ENCODE data around the gene MYCBPAP. TPM values are rescaled to one million over a fixed set of nuclear protein-coding genes. Genes with fewer than 3 reads are reported as not detected.
A peak's percentile ranks its signal among the peaks of the same experiment; 100 is the strongest.

The MYCBPAP gene
- total and polyA plus RNA-seq, 5 experiments from 2014 or later: 0.80 to 2.6 (median 1.3) TPM; not detected in 1

DNA sequence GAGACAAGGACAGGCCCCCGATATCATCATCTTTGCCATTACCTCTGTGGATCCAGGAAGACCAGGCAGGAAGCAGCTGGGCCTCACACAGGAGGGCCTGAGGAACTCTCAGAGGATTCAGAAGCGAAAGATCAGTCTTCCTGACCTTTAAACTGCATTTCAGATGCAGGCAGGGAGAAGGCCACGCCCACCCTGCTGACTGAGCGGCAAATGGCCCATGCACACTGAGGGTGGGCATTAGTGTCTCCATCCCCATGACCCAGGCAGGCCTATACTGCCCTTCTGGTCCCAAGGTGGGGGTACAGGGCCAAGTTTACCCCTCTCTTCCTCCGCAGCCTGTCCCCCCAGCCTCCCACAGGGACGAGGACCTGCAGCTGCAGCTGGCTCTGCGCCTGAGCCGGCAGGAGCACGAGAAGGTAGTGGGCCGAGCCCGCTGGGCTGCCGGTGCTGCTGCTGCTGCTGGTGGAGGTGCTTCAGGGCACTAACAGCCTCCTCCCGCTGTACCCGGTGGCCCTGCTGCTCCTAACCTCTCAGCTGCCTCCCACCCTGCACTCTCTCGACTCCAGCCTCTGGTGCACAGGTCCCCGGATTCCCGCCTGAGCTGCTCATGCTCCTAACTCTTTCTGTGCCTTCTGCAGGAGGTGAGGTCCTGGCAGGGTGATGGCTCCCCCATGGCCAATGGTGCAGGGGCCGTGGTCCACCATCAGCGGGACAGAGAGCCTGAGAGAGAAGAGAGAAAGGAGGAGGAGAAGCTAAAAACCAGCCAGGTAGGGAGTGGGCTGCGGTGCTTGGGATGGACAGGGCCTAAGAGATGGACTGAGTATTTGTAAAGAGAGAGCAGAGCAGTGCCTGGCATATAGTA, 30.5 kb downstream of the MYCBPAP start:
- POLR2A ChIA-PET: no interaction called here
- peaks cover 3 to 14% (median 9%) of the 10 kb centered on the region in 5 donors for H3K27me3 Mint-ChIP-seq

DNA sequence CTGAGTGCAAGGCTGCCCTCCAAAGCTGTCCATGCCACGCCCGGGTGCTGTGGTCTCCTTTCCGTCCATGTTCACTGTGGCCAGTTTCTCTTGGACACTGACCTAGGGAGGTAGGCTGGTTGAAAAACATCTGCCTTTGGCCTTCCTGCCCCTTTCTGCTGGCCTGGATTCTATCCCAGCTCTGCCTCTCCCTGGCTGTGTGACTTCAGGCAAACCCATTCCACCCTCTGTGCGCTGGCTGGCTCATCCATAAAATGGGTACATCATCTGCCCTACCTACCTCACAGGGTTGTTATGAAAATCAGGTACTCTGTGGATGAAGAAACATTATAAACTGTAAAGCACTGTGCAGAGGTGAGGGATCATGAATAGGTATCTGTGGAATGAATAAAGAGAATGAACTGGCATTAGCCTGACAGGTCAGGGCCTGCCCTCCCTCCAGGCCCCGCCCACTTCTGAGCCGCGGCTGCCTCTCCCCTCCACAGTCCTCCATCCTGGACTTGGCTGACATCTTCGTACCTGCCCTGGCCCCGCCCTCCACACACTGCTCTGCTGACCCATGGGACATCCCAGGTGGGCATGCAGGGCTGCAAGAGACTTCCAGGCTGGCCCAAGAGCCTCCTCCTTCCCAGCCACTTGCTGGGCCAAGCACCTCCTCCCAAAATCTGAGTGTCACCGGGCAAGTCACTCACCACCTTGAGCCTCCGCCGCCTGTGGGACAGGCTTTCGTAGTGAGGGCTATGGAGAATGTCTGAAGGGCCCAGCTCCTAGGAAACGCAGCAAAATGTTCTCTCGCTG, 31.7 kb downstream of the MYCBPAP start:
- DNase-seq (no peak), ATAC-seq (no peak)
- Mint-ChIP-seq H3K27me3 (peaks cover 0 to 13% (median 12%) of the 10 kb centered on the region in 5 donors), H3K36me3 (no peaks in the 10 kb centered on the region), H3K9me3 (no peaks in the 10 kb centered on the region), H3K4me3 (no peak overlapping the region), H3K4me1 (peaks cover 7 to 19% (median 18%) of the 10 kb centered on the region in 4 donors), H3K27ac (peak overlapping the region in 3 of 10 donors; percentile 2 to 83 (median 48))
- POLR2A ChIA-PET: interaction anchor here (0.5 kb wide), 1 partner anchor 205 kb away, joined by 3 read pairs; no protein-coding TSS in a partner anchor

More for the DNA sequence above, 30.5 kb downstream of the MYCBPAP start:
- Mint-ChIP-seq H3K36me3 (no peaks in the 10 kb centered on the region), H3K9me3 (no peaks in the 10 kb centered on the region), H3K27ac (peak overlapping the region in 1 of 10 donors; percentile 83), H3K4me1 (peaks cover 5 to 25% (median 20%) of the 10 kb centered on the region in 4 donors), H3K4me3 (peak overlapping the region in 1 of 10 donors; percentile 14)
- ATAC-seq: no peak
- no peak for DNase-seq

DNA sequence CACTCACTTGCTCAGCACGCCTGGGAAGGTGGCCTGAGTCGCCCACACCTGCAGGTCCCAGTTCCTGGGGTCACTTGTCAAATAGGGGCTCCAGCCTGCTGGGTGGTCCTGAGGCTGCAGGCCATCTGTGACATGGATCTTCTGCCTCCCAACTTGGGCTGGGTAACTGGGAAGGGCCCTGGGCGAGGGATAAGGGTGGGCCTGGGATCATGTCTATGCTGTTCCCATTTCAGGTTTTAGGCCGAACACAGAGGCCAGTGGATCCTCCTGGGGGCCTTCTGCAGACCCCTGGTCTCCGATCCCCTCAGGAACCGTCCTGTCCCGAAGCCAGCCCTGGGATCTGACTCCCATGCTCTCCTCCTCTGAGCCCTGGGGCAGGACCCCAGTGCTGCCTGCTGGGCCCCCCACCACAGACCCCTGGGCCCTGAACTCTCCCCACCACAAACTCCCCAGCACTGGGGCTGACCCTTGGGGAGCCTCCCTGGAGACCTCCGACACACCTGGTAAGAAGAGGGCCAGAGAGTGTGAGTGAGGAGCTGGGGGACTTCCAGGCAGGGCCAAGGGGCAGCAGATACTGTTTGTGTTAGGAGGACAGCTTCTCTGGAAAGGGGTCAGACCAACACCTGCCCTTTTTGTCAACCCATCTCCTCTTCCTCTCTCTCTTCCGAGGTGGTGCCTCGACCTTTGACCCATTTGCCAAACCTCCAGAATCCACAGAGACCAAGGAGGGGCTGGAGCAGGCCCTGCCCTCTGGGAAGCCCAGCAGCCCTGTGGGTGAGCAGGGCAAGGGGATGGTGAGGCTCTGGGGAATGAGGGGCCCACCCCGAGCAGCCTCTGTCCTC, 32.5 kb downstream of the MYCBPAP start:
- no peaks in the 10 kb centered on the region for H3K36me3 Mint-ChIP-seq
- no peak for DNase-seq
- ATAC-seq: no peak
- peaks cover 8 to 21% (median 17%) of the 10 kb centered on the region in 4 donors for H3K4me1 Mint-ChIP-seq
- no peaks in the 10 kb centered on the region for H3K9me3 Mint-ChIP-seq
- H3K4me3 Mint-ChIP-seq: peak overlapping the region; percentile 40 to 95 (median 84)
- H3K27me3 Mint-ChIP-seq: peaks cover 0 to 12% (median 7%) of the 10 kb centered on the region in 5 donors
- POLR2A ChIA-PET: interaction anchor here (0.5 to 1.4 kb wide), 2 partner anchors 20 to 599 kb away, joined by 4 to 5 read pairs; partner anchors contain the start of gene CACNA1G
- peak overlapping the region in 1 of 10 donors; percentile 83 for H3K27ac Mint-ChIP-seq

DNA sequence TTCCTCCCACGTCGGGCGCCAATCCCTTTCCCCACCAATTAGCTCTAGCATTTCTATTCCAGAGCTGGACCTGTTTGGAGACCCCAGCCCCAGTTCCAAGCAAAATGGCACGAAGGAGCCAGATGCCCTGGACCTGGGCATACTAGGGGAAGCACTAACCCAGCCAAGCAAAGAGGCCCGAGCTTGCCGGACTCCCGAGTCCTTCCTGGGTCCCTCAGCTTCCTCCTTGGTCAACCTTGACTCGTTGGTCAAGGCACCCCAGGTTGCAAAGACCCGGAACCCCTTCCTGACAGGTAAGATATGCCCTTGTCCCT, 33.1 kb downstream of the MYCBPAP start:
- H3K9me3 Mint-ChIP-seq: no peaks in the 10 kb centered on the region
- peak overlapping the region; percentile 72 to 95 (median 84) for H3K4me3 Mint-ChIP-seq
- POLR2A ChIA-PET: interaction anchor here (0.5 to 1.4 kb wide), 4 partner anchors 20 to 598 kb away, joined by 4 to 5 read pairs (median 4); partner anchors contain the start of genes CACNA1G and TOB1
- peak overlapping the region in 6 of 10 donors; percentile 19 to 90 (median 68) for H3K27ac Mint-ChIP-seq
- H3K27me3 Mint-ChIP-seq: peaks cover 0 to 12% (median 6%) of the 10 kb centered on the region in 5 donors
- no peaks in the 10 kb centered on the region for H3K36me3 Mint-ChIP-seq
- no peak for ATAC-seq
- peaks cover 10 to 21% (median 20%) of the 10 kb centered on the region in 4 donors for H3K4me1 Mint-ChIP-seq
- no peak for DNase-seq

DNA sequence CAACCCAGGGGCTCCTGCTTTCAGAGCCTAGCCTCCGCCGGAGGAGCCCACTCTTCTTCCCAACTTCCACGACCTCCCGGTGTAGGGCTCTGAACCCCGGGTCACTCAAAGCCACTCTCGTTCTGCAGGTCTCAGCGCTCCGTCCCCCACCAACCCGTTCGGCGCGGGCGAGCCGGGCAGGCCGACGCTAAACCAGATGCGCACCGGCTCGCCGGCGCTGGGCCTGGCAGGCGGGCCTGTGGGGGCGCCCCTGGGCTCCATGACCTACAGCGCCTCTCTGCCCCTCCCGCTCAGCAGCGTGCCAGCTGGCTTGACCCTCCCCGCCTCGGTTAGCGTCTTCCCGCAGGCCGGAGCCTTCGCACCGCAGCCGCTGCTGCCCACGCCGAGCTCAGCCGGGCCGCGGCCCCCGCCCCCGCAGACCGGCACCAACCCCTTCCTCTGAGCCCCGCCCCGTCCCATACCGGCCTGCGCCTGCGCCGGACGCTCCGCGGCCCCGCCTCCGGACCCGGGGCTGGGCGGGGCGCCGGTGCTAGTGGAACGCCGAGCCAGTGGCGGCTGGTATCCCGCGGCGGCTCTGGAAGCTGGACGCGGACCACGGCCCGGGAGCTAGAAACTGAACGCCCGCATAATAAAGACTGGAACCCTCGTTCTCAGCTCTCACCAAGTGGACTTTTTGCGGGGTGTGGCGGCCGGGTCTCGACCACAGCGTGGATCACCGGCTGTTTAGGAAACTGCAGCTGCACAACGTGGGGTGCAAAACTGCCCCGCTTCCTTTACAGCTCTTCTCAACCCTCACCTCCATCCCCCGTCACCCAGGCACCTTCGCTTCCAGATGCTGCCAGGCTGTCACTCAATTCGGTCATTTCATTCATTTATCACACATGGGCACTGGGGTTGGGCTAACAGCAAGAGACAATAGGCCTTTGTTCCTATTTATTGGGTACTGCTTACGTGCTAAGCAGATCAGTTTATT, 33.8 kb downstream of the MYCBPAP start:
- Mint-ChIP-seq H3K4me3 (peak overlapping the region; percentile 79 to 95 (median 86)), H3K9me3 (no peaks in the 10 kb centered on the region), H3K27ac (peak overlapping the region; percentile 19 to 90 (median 74)), H3K4me1 (peaks cover 12 to 28% (median 24%) of the 10 kb centered on the region in 4 donors), H3K36me3 (no peaks in the 10 kb centered on the region), H3K27me3 (peaks cover 0 to 12% (median 6%) of the 10 kb centered on the region in 5 donors)
- peak; percentile 66 to 87 (median 83) for DNase-seq
- peak; percentile 86 to 88 for ATAC-seq
- POLR2A ChIA-PET: interaction anchor here (0.5 to 1.4 kb wide), 5 partner anchors 11 to 598 kb away, joined by 3 to 5 read pairs (median 4); partner anchors contain the start of genes CACNA1G and TOB1

DNA sequence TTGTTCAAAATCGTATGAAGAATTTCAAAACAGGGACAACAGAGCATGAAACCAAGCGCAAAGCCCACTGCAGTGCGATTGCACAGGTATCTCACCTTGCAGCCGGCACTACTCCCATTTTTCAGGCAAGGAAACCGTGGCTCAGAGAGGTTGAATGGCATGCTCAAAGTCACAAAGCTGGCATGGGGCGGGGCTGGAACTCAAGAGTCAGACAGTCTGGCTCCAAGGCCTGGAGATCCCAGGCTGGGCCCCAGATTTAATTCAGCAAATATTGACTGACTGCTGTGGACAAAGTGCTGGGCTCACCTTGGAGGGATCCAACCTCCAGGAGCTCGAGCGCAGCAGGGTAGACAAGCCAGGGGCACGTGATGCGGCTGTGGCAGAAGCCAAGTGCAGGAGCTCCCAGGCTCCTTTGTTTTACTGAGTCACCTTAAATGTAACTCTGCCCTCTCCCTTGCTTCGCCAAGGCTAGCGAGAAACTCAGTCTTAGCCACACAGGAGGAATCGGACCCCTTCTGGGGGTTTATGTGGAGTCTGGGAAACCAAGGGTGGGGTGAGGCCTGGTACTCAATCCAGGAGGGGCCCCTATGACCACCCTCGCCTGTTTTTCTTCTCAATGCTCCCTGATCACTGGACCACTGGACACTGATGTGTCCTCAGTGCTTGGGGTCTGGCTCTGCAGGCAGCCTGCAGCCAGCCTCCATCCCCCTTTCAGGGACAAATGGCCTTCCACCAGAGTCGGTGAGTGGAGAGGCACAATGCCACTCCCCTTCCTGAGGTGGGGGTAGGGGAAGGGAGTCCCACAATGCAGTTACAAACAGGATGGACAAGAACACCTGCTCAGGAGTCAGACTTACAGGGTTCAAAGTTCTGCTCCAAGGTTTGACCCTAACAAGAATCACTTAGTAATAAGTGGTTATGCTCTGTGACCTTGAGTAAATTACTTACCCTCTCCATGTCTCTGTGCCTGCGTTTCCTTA, 34.8 kb downstream of the MYCBPAP start:
- Mint-ChIP-seq H3K4me1 (peaks cover 12 to 34% (median 28%) of the 10 kb centered on the region in 4 donors), H3K27me3 (peaks cover 0 to 12% (median 6%) of the 10 kb centered on the region in 5 donors), H3K4me3 (peak overlapping the region; percentile 79 to 95 (median 86)), H3K36me3 (no peaks in the 10 kb centered on the region), H3K9me3 (no peaks in the 10 kb centered on the region), H3K27ac (peak overlapping the region in 4 of 10 donors; percentile 37 to 76 (median 64))
- DNase-seq (no peak), ATAC-seq (no peak)
- POLR2A ChIA-PET: interaction anchor here (1.4 kb wide), 1 partner anchor 64 kb away, joined by 5 read pairs; no protein-coding TSS in a partner anchor

DNA sequence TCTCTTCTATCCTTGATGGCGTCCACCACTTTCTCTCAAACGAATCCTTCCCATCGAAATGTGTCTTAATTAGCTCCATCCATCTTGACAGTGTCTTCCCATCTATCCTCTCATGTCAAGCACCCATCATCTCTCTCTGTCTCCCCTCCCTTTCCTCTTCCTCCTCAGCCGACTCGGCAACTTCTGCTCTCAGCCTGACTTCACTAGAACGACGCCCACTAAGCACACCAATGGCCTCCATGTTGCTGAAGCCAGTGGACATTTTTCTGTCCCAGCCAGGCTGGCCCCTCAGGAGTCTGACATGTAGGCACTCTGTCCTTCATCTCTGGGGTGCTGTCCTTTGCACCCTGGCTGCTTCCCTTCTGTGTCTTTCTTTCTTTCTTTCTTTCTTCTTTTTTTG, 36.3 kb downstream of the MYCBPAP start:
- Mint-ChIP-seq H3K9me3 (no peaks in the 10 kb centered on the region), H3K36me3 (no peaks in the 10 kb centered on the region), H3K27ac (peak overlapping the region in 3 of 10 donors; percentile 26 to 50 (median 34)), H3K4me1 (peaks cover 12 to 34% (median 30%) of the 10 kb centered on the region in 4 donors), H3K27me3 (peaks cover 0 to 12% (median 6%) of the 10 kb centered on the region in 5 donors), H3K4me3 (peak overlapping the region in 6 of 10 donors; percentile 22 to 66 (median 40))
- DNase-seq (no peak), ATAC-seq (no peak)
- POLR2A ChIA-PET: no interaction called here

DNA sequence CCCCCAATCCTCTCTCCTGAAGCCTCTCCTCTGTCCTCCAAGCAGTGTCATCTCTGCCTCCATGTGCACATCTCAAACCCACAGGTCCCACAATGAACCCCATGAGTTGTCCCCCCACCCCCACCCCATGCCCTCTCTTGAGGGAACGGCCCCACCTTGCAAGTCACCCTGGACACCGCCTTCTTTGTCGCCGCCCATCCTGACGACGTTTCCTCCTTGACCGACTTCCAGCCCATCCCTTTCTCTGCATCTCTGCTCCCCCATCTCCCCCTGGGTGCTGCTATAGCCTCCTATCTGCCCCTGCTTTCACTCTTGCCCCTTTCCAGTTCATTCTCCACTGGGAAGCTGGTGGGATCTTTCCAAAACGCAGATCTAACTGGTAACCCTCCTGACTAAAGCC, 37.1 kb downstream of the MYCBPAP start:
- ATAC-seq: no peak

DNA sequence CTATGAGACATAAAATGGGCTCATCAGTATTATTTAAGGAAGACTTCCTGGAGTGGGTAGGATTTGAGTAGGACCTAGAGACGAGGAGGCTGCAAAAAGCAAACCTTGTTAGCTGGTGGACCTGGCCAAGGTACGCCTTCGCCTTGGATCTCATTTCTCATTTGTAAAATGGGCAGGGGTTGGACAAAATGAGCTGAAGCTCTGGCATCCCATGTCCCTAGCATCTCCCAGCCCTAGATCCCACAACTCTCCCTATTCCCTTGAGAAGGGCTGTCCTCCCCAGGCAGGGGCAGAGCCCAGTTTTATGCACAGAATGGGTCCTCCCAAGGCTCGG, 38.4 kb downstream of the MYCBPAP start:
- POLR2A ChIA-PET: interaction anchor here (0.6 to 0.7 kb wide), 2 partner anchors 81 to 304 kb away, joined by 3 read pairs; no protein-coding TSS in a partner anchor
- Mint-ChIP-seq H3K9me3 (no peaks in the 10 kb centered on the region), H3K27me3 (peaks cover 0 to 12% (median 6%) of the 10 kb centered on the region in 5 donors), H3K36me3 (peaks cover 0 to 5% (median 0%) of the 10 kb centered on the region in 3 donors), H3K4me3 (peak overlapping the region in 9 of 10 donors; percentile 52 to 81 (median 76)), H3K27ac (peak overlapping the region in 9 of 10 donors; percentile 13 to 81 (median 58)), H3K4me1 (peaks cover 14 to 27% (median 25%) of the 10 kb centered on the region in 4 donors)
- ATAC-seq (no peak), DNase-seq (no peak)

More for the DNA sequence above, 37.1 kb downstream of the MYCBPAP start:
- no peaks in the 10 kb centered on the region for H3K9me3 Mint-ChIP-seq
- no peak overlapping the region for H3K27ac Mint-ChIP-seq
- peaks cover 0 to 12% (median 6%) of the 10 kb centered on the region in 5 donors for H3K27me3 Mint-ChIP-seq
- peaks cover 13 to 34% (median 30%) of the 10 kb centered on the region in 4 donors for H3K4me1 Mint-ChIP-seq
- DNase-seq: no peak
- POLR2A ChIA-PET: interaction anchor here (1.1 kb wide), 1 partner anchor 14 kb away, joined by 3 read pairs; no protein-coding TSS in a partner anchor
- peak overlapping the region in 2 of 10 donors; percentile 10 to 39 for H3K4me3 Mint-ChIP-seq
- peaks cover 0 to 3% (median 0%) of the 10 kb centered on the region in 3 donors for H3K36me3 Mint-ChIP-seq
